Breast epithelium (tissue), 4 donors: ENCODE data around the gene MBD3. TPM values are rescaled to one million over a fixed set of nuclear protein-coding genes. Genes with fewer than 3 reads are reported as not detected.

Experiments used
- DNase-seq, 2 donors: peaks; one replicate each; pipeline ENCODE4 v3.0.0-alpha.2; 2019; ENCODE audit warnings: low spot score in 2 of 2
- H3K27ac ChIP-seq, 2 donors: fragments of 200-600 bp; sonication (generic) in 1 of 2; one replicate each; pipeline ENCODE4 v1.5.1; 2016 to 2019; ENCODE audit warnings: mild to moderate bottlenecking in 1 of 2
- H3K27me3 ChIP-seq, 2 donors: fragments of 200-600 bp; sonication (generic) in 1 of 2; one replicate each; pipeline versions ENCODE4 v1.5.1 to v1.6.0; 2017 to 2019; ENCODE audit warnings: control low read depth in 1 of 2, mild to moderate bottlenecking in 1 of 2
- H3K36me3 ChIP-seq: fragments of 200-600 bp; one replicate; pipeline ENCODE4 v1.5.1; 2019
- H3K4me1 ChIP-seq, 2 donors: fragments of 200-600 bp; sonication (generic); one replicate each; pipeline ENCODE4 v1.5.1; 2016 to 2019; ENCODE audit warnings: control low read depth in 1 of 2
- H3K4me3 ChIP-seq, 3 donors: fragments of 200-600 bp; sonication (generic); 1 replicate in 2 of 3; 2 replicates in 1 of 3; pipeline ENCODE4 v1.5.1; 2016 to 2019; ENCODE audit warnings: mild to moderate bottlenecking in 3 of 3, moderate library complexity in 2 of 3
- H3K9me3 ChIP-seq, 2 donors: fragments of 200-600 bp; sonication (generic) in 1 of 2; one replicate each; pipeline ENCODE4 v1.5.1; 2016 to 2019; ENCODE audit warnings: control low read depth in 1 of 2
- POLR2A ChIP-seq: fragments of 450-650 bp; IDR thresholded peaks from one replicate; pipeline ENCODE4 v1.6.1; 2016; ENCODE audit warnings: antibody characterized with exemption, mild to moderate bottlenecking, moderate library complexity
- POLR2AphosphoS5 ChIP-seq, 3 donors: sonication (generic); formaldehyde crosslinking; IDR thresholded peaks; one replicate each; pipeline ENCODE4 v1.6.1; 2017; ENCODE audit warnings: antibody characterized with exemption in 3 of 3
- intact Hi-C: fragments of 100-400 bp; cut with DNase I; formaldehyde crosslinking; loops from one replicate; pipeline ENCODE4 v1.15.1; 2023; ENCODE audit warnings: low total_unique reads
- total RNA-seq, 3 donors: library from RNA; depleted of rRNA; stranded (reverse); fragments of >200 nt; gene quantifications; one replicate each; pipeline ENCODE4 v1.1.0, GENCODE V29; 2016
- TF ChIP-seq, protein P1 (sequence below), 3 donors: fragments of 450-650 bp; IDR thresholded peaks; one replicate each; pipeline ENCODE4 v1.5.1; 2016 to 2017; ENCODE audit warnings: antibody characterized with exemption in 3 of 3, mild to moderate bottlenecking in 3 of 3, moderate library complexity in 3 of 3

Gene MBD3
- total RNA-seq, 3 donors from 2014 or later = 51.8 to 71.3 (median 70.8) TPM

DNA sequence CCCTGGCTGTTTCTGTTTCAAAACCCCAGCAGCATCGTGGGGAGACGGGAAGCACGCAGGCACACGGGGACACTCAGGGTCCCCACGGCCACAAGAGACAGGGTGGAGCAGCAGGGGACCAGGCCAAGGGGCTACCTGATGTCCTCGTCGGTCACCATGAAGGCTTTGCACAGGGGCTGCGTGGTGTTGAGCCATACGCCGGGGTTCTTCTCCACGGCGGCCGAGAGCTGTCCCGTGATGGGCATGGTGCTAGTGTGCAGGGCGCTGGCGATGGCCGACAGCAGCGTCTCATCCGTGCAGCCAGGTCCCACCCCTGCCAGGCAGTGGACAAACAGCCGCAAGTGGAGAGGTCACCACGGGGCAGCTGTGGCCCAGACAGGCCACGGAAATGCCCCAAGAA is 11.7 kb downstream of the MBD3 start:
- H3K9me3 ChIP-seq = no peaks in the 10 kb centered on the region
- DNase-seq = no peak
- no peak overlapping the region for H3K4me3 ChIP-seq
- no peaks in the 10 kb centered on the region for H3K27me3 ChIP-seq
- intact Hi-C loops = loop anchor here (1.0 kb wide), 1 partner anchor 46 kb away; no protein-coding TSS in a partner anchor
- TF ChIP-seq, protein P1, sequence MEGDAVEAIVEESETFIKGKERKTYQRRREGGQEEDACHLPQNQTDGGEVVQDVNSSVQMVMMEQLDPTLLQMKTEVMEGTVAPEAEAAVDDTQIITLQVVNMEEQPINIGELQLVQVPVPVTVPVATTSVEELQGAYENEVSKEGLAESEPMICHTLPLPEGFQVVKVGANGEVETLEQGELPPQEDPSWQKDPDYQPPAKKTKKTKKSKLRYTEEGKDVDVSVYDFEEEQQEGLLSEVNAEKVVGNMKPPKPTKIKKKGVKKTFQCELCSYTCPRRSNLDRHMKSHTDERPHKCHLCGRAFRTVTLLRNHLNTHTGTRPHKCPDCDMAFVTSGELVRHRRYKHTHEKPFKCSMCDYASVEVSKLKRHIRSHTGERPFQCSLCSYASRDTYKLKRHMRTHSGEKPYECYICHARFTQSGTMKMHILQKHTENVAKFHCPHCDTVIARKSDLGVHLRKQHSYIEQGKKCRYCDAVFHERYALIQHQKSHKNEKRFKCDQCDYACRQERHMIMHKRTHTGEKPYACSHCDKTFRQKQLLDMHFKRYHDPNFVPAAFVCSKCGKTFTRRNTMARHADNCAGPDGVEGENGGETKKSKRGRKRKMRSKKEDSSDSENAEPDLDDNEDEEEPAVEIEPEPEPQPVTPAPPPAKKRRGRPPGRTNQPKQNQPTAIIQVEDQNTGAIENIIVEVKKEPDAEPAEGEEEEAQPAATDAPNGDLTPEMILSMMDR (IDR thresholded peaks at IDR 0.05) = no peak
- TF ChIP-seq POLR2A (no peak), POLR2AphosphoS5 (IDR thresholded peaks at IDR 0.05) (no peak)
- no peaks in the 10 kb centered on the region for H3K36me3 ChIP-seq
- no peaks in the 10 kb centered on the region for H3K4me1 ChIP-seq
- H3K27ac ChIP-seq = no peak overlapping the region

DNA sequence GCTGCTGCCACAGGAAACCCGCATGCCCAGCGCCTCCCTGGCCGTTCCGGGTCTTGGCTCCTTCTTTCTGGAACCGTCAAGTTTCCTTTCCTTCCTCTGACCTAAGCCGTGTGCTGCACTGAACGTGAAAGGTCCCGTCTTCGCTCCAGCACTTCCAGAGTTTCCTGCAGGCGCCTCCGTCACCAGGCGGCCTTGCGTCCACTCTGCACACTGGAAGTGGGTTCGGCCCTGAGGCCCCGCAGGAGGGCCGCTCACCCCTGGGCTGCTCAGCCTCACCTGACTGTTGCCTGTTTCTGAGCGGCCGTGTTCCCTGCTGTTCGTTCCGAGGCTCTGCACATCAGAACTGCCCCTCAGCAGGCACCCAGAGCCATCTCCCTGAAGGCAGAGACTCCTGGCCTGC is 12.3 kb downstream of the MBD3 start:
- TF ChIP-seq, protein P1 (IDR thresholded peaks at IDR 0.05) = no peak
- Histone ChIP-seq H3K36me3 (no peaks in the 10 kb centered on the region), H3K27ac (no peak overlapping the region), H3K9me3 (no peaks in the 10 kb centered on the region), H3K27me3 (no peaks in the 10 kb centered on the region), H3K4me3 (no peak overlapping the region), H3K4me1 (no peaks in the 10 kb centered on the region)
- DNase-seq = no peak
- intact Hi-C loops = loop anchor here (1.0 kb wide), 1 partner anchor 45 kb away; no protein-coding TSS in a partner anchor

DNA sequence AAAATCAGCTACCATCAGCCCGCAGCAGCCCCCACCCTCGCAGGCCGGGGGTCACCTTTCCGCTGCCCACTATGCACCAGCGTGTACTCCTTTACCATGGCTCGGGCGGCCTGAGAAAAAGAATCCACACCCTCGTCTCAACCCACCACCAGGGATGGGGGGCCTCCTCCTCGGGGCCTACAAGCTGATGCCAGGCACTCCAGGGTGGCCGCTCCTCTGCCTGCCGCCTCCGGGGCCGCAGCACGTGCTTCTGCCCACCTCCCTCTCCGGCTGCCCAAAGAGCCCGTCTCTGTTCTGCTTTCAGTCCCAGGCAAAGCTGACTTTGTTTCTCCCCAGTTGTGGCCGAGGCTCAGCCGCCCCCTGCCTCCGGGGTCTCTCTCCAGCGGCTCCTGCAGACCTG is 13.4 kb downstream of the MBD3 start:
- Histone ChIP-seq H3K9me3 (no peaks in the 10 kb centered on the region), H3K27ac (no peak overlapping the region), H3K27me3 (no peaks in the 10 kb centered on the region), H3K4me3 (no peak overlapping the region), H3K36me3 (no peaks in the 10 kb centered on the region), H3K4me1 (no peaks in the 10 kb centered on the region)
- TF ChIP-seq POLR2AphosphoS5 (IDR thresholded peaks at IDR 0.05) (no peak), POLR2A (no peak)
- TF ChIP-seq, protein P1 (IDR thresholded peaks at IDR 0.05) = no peak
- intact Hi-C loops = loop anchor here (1.0 kb wide), 1 partner anchor 46 kb away; no protein-coding TSS in a partner anchor
- DNase-seq = no peak

DNA sequence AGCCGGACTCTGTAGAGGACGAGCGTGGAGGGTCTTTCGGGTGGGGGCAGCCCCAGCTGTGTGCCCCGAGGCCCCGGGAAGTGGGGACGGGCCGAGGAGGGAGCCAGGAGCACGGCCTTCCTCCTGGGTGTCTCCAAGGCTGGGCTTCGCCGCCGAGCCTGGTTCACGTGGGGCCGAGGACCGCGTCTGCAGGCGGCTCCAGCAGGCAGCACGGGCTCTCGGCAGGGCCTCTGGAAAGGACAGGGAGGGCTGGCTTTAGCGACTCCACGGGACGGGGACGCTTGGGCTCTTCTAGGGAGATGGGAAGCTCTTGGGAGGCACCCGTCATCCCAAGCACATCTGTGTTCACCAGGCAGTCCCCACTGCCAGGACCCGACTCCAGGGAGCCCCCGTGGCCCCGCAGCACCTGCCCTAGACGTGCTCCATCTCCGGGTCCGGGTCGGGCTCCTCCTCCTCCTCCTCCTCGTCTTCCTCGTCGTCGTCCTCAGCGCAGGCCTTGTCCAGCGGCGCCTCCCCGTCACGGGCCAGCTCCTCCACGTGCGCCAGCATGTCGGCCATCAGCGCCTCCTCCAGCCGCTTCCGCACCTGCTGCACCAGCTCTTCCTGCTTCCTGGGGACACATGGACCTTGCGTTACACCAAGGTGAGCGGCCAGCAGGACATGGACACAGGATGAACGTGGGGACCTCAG is 14.6 kb downstream of the MBD3 start:
- H3K9me3 ChIP-seq = no peaks in the 10 kb centered on the region
- no peaks in the 10 kb centered on the region for H3K27me3 ChIP-seq
- intact Hi-C loops = no loop called here
- no peak overlapping the region for H3K4me3 ChIP-seq
- no peaks in the 10 kb centered on the region for H3K4me1 ChIP-seq
- no peak overlapping the region for H3K27ac ChIP-seq
- TF ChIP-seq POLR2A (no peak), POLR2AphosphoS5 (IDR thresholded peaks at IDR 0.05) (no peak)
- TF ChIP-seq, protein P1 (IDR thresholded peaks at IDR 0.05) = no peak
- DNase-seq = no peak
- H3K36me3 ChIP-seq = no peaks in the 10 kb centered on the region

DNA sequence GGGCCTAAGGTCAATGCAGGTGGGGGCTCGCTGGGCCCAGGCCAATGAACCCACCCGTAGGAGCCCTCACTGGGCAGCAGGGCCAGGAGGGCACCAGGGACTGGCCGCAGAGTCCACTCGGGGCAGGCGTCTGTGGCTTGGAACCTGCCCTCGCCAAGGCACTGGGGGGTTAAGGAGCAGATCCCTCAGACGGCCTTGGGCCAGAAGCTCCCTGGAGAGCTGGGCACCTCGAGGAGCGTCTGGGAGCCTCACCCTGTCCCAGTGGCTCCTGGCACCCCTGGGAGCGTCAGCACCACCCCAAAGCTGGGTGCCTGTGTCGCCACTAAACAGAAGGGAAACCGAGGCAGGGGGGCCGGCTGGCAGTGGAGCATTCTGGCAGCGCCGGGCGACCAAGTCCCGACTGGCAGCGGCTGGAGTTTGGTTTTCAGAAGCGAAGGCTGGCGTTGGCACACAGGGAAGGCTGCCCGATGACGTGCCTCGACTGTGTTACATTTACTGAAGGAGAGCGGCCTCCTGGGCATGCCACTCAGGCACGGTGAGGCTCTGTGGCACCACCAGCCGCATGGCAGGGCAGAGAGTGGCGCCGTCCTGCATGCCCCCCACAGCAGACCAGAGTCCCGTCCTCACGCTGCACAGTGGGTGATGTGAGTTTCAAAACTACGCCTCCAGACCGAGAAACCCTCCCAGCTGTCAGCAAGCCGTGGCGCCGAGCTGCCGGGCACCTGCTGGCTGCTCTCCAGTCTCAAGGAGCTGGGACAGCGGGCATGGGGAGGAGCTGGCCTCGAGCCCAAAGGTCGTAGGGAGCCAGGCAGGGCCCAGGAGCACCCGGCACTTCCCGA is 15.4 kb downstream of the MBD3 start:
- TF ChIP-seq POLR2A (no peak), POLR2AphosphoS5 (IDR thresholded peaks at IDR 0.05) (no peak)
- TF ChIP-seq, protein P1 (IDR thresholded peaks at IDR 0.05) = no peak
- no peak for DNase-seq
- Histone ChIP-seq H3K4me1 (no peaks in the 10 kb centered on the region), H3K27me3 (no peaks in the 10 kb centered on the region), H3K9me3 (no peaks in the 10 kb centered on the region), H3K4me3 (no peak overlapping the region), H3K27ac (no peak overlapping the region), H3K36me3 (no peaks in the 10 kb centered on the region)
- intact Hi-C loops = no loop called here
